Measurements from ENCODE around the gene FKBP4.

Gene FKBP4

DNA sequence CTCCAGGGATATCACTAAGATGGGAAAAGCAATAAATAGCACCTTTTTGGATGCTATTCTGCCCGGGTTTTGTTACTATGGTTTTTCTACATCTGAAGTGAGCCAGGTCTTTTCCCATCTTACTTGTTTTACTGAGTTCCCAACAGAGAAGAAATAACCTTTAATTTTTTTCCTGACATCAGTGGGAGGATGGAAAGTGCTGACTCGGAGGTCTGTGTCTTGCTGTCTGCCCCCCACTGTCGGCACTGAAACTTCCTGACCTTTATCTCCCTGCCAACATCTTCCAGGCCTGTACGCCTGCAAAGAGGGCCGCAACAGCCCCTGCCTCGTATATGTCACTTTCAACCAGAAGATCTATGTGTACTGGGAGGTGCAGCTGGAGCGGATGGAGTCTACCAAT is 28.7 kb downstream of the FKBP4 start:
- Histone ChIP-seq H3K4me3 (ENCODE audit: low read length) (no peak overlapping the region), H3K9me3 (ENCODE audit: control insufficient read depth, low read depth, low read length) (no peaks in the 10 kb centered on the region), H3K9ac (ENCODE audit: low read length) (no peak overlapping the region), H3K27me3 (ENCODE audit: control insufficient read depth, insufficient read depth, low read length) (no peaks in the 10 kb centered on the region), H3K36me3 (ENCODE audit: control insufficient read depth, low read depth, low read length) (peaks cover 51% of the 10 kb centered on the region), H3K4me1 (ENCODE audit: control insufficient read depth, low read depth, low read length) (peaks cover 18% of the 10 kb centered on the region), H3K27ac (ENCODE audit: low read length) (no peak overlapping the region)

- Histone ChIP-seq H3K9ac (ENCODE audit: low read length) (no peak overlapping the region), H3K4me3 (ENCODE audit: low read length) (no peak overlapping the region), H3K4me1 (ENCODE audit: control insufficient read depth, low read depth, low read length) (peaks cover 18% of the 10 kb centered on the region), H3K36me3 (ENCODE audit: control insufficient read depth, low read depth, low read length) (peaks cover 49% of the 10 kb centered on the region), H3K27me3 (ENCODE audit: control insufficient read depth, insufficient read depth, low read length) (no peaks in the 10 kb centered on the region), H3K9me3 (ENCODE audit: control insufficient read depth, low read depth, low read length) (no peaks in the 10 kb centered on the region), H3K27ac (ENCODE audit: low read length) (no peak overlapping the region)
These were observed 29.8 kb downstream of the FKBP4 start for GRCh38 chr12:2824541-2824940.

- H3K4me3 ChIP-seq (ENCODE audit: low read length), result no peak overlapping the region
These were observed 30.4 kb downstream of the FKBP4 start for GRCh38 chr12:2825132-2825531.

DNA sequence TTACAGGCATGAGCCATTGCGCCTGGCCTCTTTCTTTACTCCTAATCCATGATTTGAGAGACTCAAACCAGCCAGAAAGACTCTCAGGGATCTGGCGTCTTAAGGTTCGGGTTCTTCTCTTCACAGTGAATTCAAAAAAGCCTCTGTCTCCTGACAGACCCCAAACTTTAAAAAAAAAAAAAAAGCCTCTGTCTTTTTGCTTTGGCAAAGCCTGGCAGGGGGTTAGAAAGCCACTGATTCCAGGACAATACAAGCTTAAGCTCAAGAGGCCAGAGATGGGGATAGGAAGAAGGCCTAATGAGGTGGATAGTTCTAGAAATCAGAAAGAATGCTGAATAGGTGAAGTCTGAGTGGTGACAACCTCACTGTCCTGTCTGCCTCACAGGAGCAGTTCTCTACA is 31.3 kb downstream of the FKBP4 start:
- no peak overlapping the region for H3K9ac ChIP-seq (ENCODE audit: low read length)
- H3K4me1 ChIP-seq (ENCODE audit: control insufficient read depth, low read depth, low read length), result peaks cover 18% of the 10 kb centered on the region
- H3K27ac ChIP-seq (ENCODE audit: low read length), result no peak overlapping the region
- no peaks in the 10 kb centered on the region for H3K9me3 ChIP-seq (ENCODE audit: control insufficient read depth, low read depth, low read length)
- no peak overlapping the region for H3K4me3 ChIP-seq (ENCODE audit: low read length)
- H3K27me3 ChIP-seq (ENCODE audit: control insufficient read depth, insufficient read depth, low read length), result no peaks in the 10 kb centered on the region
- H3K36me3 ChIP-seq (ENCODE audit: control insufficient read depth, low read depth, low read length), result peaks cover 45% of the 10 kb centered on the region

More at GRCh38 chr12:2825132-2825531, 30.4 kb downstream of the FKBP4 start:
- Histone ChIP-seq H3K27ac (ENCODE audit: low read length) (no peak overlapping the region), H3K4me1 (ENCODE audit: control insufficient read depth, low read depth, low read length) (peaks cover 18% of the 10 kb centered on the region), H3K9ac (ENCODE audit: low read length) (no peak overlapping the region), H3K9me3 (ENCODE audit: control insufficient read depth, low read depth, low read length) (no peaks in the 10 kb centered on the region), H3K36me3 (ENCODE audit: control insufficient read depth, low read depth, low read length) (peaks cover 49% of the 10 kb centered on the region), H3K27me3 (ENCODE audit: control insufficient read depth, insufficient read depth, low read length) (no peaks in the 10 kb centered on the region)

DNA sequence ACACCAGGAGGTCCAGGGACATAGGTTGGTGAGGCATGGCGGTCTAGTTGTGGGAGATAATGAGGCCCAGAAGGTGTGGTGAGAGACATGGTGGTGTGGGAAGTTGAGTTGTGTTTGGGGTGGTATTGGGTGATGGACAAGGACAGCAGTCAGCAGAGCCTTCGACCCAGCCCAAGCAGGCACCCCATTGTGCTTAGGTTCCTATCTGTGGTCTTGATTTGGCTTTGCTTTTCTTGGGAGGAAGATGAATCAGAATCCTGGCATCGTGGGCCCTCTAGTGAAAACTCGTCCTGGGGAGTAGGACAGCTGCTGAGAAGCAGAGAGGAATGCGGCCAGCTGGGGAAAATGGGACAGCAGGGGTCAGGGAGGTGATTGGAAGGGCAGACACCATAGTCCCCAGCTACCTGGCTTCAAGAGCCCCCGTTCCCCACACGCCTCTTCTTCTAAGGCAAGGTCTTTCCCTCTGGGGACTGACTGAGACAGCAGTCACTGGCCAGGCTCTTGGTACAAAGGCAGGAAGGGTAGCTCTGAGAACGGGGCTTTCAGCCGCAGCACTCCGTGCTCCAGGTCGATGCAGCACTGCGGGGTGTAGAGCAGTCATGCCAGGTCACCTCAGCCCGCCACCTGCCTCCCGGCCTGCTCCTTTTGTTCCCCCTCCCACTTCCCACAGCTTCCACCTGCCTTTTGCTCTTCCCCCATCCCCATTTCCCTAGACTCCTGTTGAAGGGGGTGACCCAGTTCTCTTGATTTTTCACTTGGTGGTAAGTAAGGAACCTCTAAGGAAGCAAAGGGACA is 32.1 kb downstream of the FKBP4 start:
- H3K9ac ChIP-seq (ENCODE audit: low read length), result no peak overlapping the region
- peaks cover 38% of the 10 kb centered on the region for H3K36me3 ChIP-seq (ENCODE audit: control insufficient read depth, low read depth, low read length)
- H3K9me3 ChIP-seq (ENCODE audit: control insufficient read depth, low read depth, low read length), result no peaks in the 10 kb centered on the region
- no peaks in the 10 kb centered on the region for H3K27me3 ChIP-seq (ENCODE audit: control insufficient read depth, insufficient read depth, low read length)
- H3K27ac ChIP-seq (ENCODE audit: low read length), result no peak overlapping the region
- peaks cover 18% of the 10 kb centered on the region for H3K4me1 ChIP-seq (ENCODE audit: control insufficient read depth, low read depth, low read length)
- no peak overlapping the region for H3K4me3 ChIP-seq (ENCODE audit: low read length)

DNA sequence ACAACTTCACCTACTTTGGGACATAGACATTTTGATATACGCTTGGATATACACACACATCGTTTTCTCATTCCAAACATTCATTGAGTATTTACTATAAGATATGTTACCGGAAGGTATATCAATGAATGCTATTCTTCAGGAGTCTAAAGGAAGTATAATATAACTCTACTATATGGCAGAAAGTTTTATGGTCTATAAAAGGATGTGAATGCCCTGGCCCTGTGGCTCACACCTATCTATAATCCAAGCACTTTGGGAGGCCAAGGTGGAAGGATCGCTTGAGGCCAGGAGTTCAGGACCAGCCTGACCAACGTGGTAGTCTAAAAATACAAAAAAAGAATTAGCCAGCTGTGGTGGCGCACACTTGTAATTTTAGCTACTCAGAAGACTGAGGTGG is 34.5 kb downstream of the FKBP4 start:
- no peaks in the 10 kb centered on the region for H3K27me3 ChIP-seq (ENCODE audit: control insufficient read depth, insufficient read depth, low read length)
- no peak overlapping the region for H3K4me3 ChIP-seq (ENCODE audit: low read length)
- H3K27ac ChIP-seq (ENCODE audit: low read length), result no peak overlapping the region
- H3K9ac ChIP-seq (ENCODE audit: low read length), result no peak overlapping the region
- peaks cover 21% of the 10 kb centered on the region for H3K36me3 ChIP-seq (ENCODE audit: control insufficient read depth, low read depth, low read length)
- no peaks in the 10 kb centered on the region for H3K9me3 ChIP-seq (ENCODE audit: control insufficient read depth, low read depth, low read length)
- H3K4me1 ChIP-seq (ENCODE audit: control insufficient read depth, low read depth, low read length), result peaks cover 18% of the 10 kb centered on the region

DNA sequence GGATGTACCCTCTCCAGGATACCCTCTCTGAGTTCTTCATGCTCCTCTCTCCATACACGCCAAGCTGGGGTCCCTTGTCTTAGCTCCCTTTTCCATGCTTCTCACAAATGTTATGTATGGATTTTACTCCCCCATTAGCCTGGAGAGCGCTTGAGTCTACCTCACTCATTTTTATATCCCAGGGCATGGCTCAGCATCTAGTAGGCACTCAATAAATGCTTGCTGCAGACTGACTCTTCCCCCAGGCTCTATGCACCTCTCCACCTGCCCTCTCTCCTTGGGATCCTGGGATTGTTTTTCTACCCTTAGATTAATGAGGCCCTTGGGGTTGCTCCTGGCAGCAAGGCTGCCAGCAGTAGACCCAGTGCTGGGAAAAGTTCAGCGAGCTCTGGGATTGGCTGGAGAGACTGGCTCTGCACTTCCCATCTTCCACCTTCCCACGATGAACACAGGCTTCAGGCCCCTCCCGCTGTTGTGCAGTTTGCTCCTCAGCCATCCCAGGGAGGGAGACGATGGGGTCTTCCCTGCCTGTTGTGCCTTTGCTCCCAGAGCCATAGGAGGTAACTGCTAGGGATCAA is 37.9 kb downstream of the FKBP4 start:
- Histone ChIP-seq H3K36me3 (ENCODE audit: control insufficient read depth, low read depth, low read length) (peaks cover 7% of the 10 kb centered on the region), H3K9me3 (ENCODE audit: control insufficient read depth, low read depth, low read length) (no peaks in the 10 kb centered on the region), H3K27me3 (ENCODE audit: control insufficient read depth, insufficient read depth, low read length) (no peaks in the 10 kb centered on the region), H3K4me1 (ENCODE audit: control insufficient read depth, low read depth, low read length) (peaks cover 10% of the 10 kb centered on the region), H3K9ac (ENCODE audit: low read length) (no peak overlapping the region), H3K27ac (ENCODE audit: low read length) (no peak overlapping the region), H3K4me3 (ENCODE audit: low read length) (no peak overlapping the region)

GRCh38 chr12:2833327-2833726 is 38.6 kb downstream of the FKBP4 start:
- H3K36me3 ChIP-seq (ENCODE audit: control insufficient read depth, low read depth, low read length), result no peaks in the 10 kb centered on the region
- peaks cover 10% of the 10 kb centered on the region for H3K4me1 ChIP-seq (ENCODE audit: control insufficient read depth, low read depth, low read length)

DNA sequence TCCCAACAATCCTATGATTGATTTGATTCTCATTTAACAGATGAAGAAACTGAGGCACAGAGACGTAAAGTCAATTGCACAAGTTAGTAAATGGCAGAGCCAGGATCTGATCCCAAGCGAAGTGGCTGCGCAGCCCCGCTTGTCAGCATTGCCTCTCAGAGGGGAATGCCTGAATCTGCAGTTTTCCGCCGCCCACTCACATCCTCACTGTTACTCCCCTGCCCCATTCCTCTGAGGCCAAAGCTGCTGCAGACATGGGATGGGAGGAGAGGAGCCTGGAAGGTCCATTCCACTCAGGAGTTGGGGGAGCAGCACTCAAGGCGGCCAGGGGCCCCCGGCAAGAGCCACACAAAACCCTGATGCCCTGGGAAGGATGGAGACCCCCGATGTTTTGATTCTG is 39.0 kb downstream of the FKBP4 start:
- Histone ChIP-seq H3K27ac (ENCODE audit: low read length) (no peak overlapping the region), H3K27me3 (ENCODE audit: control insufficient read depth, insufficient read depth, low read length) (no peaks in the 10 kb centered on the region), H3K36me3 (ENCODE audit: control insufficient read depth, low read depth, low read length) (no peaks in the 10 kb centered on the region), H3K4me3 (ENCODE audit: low read length) (no peak overlapping the region), H3K4me1 (ENCODE audit: control insufficient read depth, low read depth, low read length) (peaks cover 10% of the 10 kb centered on the region), H3K9me3 (ENCODE audit: control insufficient read depth, low read depth, low read length) (no peaks in the 10 kb centered on the region), H3K9ac (ENCODE audit: low read length) (no peak overlapping the region)

More at GRCh38 chr12:2833327-2833726, 38.6 kb downstream of the FKBP4 start:
- Histone ChIP-seq H3K27ac (ENCODE audit: low read length) (no peak overlapping the region), H3K9me3 (ENCODE audit: control insufficient read depth, low read depth, low read length) (no peaks in the 10 kb centered on the region), H3K27me3 (ENCODE audit: control insufficient read depth, insufficient read depth, low read length) (no peaks in the 10 kb centered on the region), H3K9ac (ENCODE audit: low read length) (no peak overlapping the region), H3K4me3 (ENCODE audit: low read length) (no peak overlapping the region)

GRCh38 chr12:2834581-2835491 is 40.1 kb downstream of the FKBP4 start, which contains the start of gene NRIP2:
Gene NRIP2, minus strand, starts transcription at chr12:2835035. Its CDS starts 52 bp downstream, at chr12:2834983.
- no peaks in the 10 kb centered on the region for H3K36me3 ChIP-seq (ENCODE audit: control insufficient read depth, low read depth, low read length)
- H3K9me3 ChIP-seq (ENCODE audit: control insufficient read depth, low read depth, low read length), result no peaks in the 10 kb centered on the region
- H3K9ac ChIP-seq (ENCODE audit: low read length), result no peak within 1 kb of the TSS
- peak within 1 kb of the TSS; percentile 11 for H3K4me3 ChIP-seq (ENCODE audit: low read length)
- H3K4me1 ChIP-seq (ENCODE audit: control insufficient read depth, low read depth, low read length), result peaks cover 10% of the 10 kb centered on the region
- H3K27me3 ChIP-seq (ENCODE audit: control insufficient read depth, insufficient read depth, low read length), result no peaks in the 10 kb centered on the region
- no peak within 1 kb of the TSS for H3K27ac ChIP-seq (ENCODE audit: low read length)

DNA sequence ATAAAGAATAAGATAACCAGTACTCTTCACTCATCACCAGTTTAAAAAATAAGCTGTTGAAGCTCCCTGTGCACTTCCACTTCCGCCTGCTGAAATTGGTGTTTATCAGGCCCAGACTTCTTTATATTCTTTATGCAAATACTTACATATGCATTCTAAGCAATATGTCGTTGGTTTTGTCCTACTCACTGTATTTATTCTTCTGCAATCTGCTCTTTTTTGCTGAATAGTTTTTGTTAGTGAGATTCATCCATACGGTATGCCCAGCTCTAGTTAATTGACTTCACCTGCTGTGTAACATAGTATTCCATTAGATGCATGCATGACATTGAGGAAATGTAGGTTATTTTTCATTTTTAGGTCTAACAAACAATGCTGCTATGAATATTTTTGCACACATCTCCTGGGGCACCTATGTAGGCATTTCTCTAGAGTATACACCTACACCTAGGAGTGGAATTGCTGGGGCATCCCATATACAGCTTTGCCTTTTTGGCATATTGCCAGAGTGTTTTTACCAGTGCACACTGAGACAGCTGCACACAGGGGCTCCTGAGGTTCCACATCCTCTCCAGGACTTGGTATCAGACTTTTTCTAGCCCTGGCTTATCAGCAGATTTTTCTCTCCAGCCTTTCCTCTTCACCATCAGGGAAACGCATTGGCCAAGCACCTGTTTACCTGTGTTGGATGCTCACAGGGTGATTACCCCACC is 41.1 kb downstream of the FKBP4 start:
- Histone ChIP-seq H3K27ac (ENCODE audit: low read length) (no peak overlapping the region), H3K4me3 (ENCODE audit: low read length) (no peak overlapping the region), H3K27me3 (ENCODE audit: control insufficient read depth, insufficient read depth, low read length) (no peaks in the 10 kb centered on the region), H3K36me3 (ENCODE audit: control insufficient read depth, low read depth, low read length) (no peaks in the 10 kb centered on the region), H3K9me3 (ENCODE audit: control insufficient read depth, low read depth, low read length) (no peaks in the 10 kb centered on the region), H3K4me1 (ENCODE audit: control insufficient read depth, low read depth, low read length) (peaks cover 10% of the 10 kb centered on the region), H3K9ac (ENCODE audit: low read length) (no peak overlapping the region)
